ENCODE results near the gene KIAA1549.

- no peak for TF ChIP-seq CTCF (IDR thresholded peaks at IDR 0.05; ENCODE audit: insufficient read depth, low read length, poor library complexity, severe bottlenecking)
- no peak for TF ChIP-seq EZH2phosphoT487 (conservative IDR thresholded peaks at IDR 0.05; ENCODE audit: low read length)
These were observed 137.3 kb downstream of the KIAA1549 start for GRCh38 chr7:138843632-138844580.
